A549 (cell line): ENCODE results near the gene MAP7D2. TPM values are rescaled to one million over a fixed set of nuclear protein-coding genes. Genes with fewer than 3 reads are reported as not detected.

Experiments used
- ATAC-seq, 2 experiments: fragments of 200-7000 bp in 1 of 2; fragments of >200 bp in 1 of 2; cut with Nextera tagmentation in 1 of 2; cut with Tn5 transposase in 1 of 2; 3 replicates each; pipeline versions ENCODE4 v1.8.0 to v1.9.1; 2018 to 2020; ENCODE audit warnings: mild to moderate bottlenecking in 1 of 2, moderate library complexity in 1 of 2
- CTCF ChIA-PET: fragments of 300-600 bp; sonication (Branson Sonifier 250); formaldehyde crosslinking; extraction: SDS; loops from one replicate; lab custom pipeline; 2021; ENCODE audit warnings: antibody characterized with exemption, inconsistent platforms; lab: Yijun Ruan, JAX
- POLR2A ChIA-PET: fragments of 350-600 bp; formaldehyde crosslinking; extraction: SDS; loops from one replicate; lab custom pipeline; 2021; ENCODE audit warnings: antibody characterized with exemption, inconsistent platforms; lab: Yijun Ruan, JAX
- DNase-seq, 2 experiments: peaks; one replicate each; pipeline versions ENCODE4 v3.0.0 to v3.0.0-alpha.2; 2011 to 2016; ENCODE audit warnings: low read depth in 1 of 2, low spot score in 1 of 2
- FAIRE-seq: peaks from 2 replicates; lab custom pipeline; 2011; peaks lifted over from hg19 to GRCh38; lab: Jason Lieb, UNC
- H3K27ac ChIP-seq, 2 experiments: fragments of >200 bp; sonication (Bioruptor Twin); formaldehyde crosslinking; 3 replicates each; pipeline ENCODE4 v1.5.1; 2016 to 2017
- H3K4me1 ChIP-seq: fragments of >200 bp; sonication (Bioruptor Twin); formaldehyde crosslinking; 3 replicates; pipeline ENCODE4 v1.6.1; 2016
- H3K4me2 ChIP-seq: fragments of >200 bp; sonication (Bioruptor Twin); formaldehyde crosslinking; 3 replicates; pipeline ENCODE4 v1.6.1; 2016
- H3K4me3 ChIP-seq: fragments of >200 bp; sonication (Bioruptor Twin); formaldehyde crosslinking; 3 replicates; pipeline ENCODE4 v1.5.1; 2016
- H3K9me3 ChIP-seq: fragments of >200 bp; sonication (Bioruptor Twin); formaldehyde crosslinking; 3 replicates; pipeline ENCODE4 v1.6.1; 2016
- ATOH8 ChIP-seq: fragments of 250-450 bp; sonication (Bioruptor Pico); IDR thresholded peaks from 2 replicates; pipeline ENCODE4 v1.5.0; 2020; ENCODE audit warnings: low read depth, mild to moderate bottlenecking, moderate library complexity
- CHD2 ChIP-seq: fragments of 150-350 bp; IDR thresholded peaks from 2 replicates; pipeline ENCODE4 v1.6.1; 2014; ENCODE audit warnings: low read length; ENCODE audit not compliant: partially characterized antibody
- CHD4 ChIP-seq: fragments of 200-600 bp; sonication (generic); IDR thresholded peaks from 2 replicates; pipeline ENCODE4 v1.6.1; 2016; ENCODE audit warnings: antibody characterized with exemption, mild to moderate bottlenecking, borderline replicate concordance
- E2F6 ChIP-seq: IDR thresholded peaks from 2 replicates; pipeline ENCODE4 v1.6.1; 2012; ENCODE audit warnings: low read depth, borderline replicate concordance
- EHMT2 ChIP-seq: fragments of 200-600 bp; sonication (generic); IDR thresholded peaks from 2 replicates; pipeline ENCODE4 v1.6.1; 2016; ENCODE audit warnings: antibody characterized with exemption, low read depth, mild to moderate bottlenecking, moderate library complexity
- EP300 ChIP-seq, 2 experiments: fragments of >200 bp; sonication (Bioruptor Twin); formaldehyde crosslinking; IDR thresholded peaks; 2 replicates in 1 of 2; 3 replicates in 1 of 2; pipeline ENCODE4 v1.6.1; 2016 to 2017
- FOXS1 ChIP-seq: fragments of 250-450 bp; sonication (Bioruptor Pico); IDR thresholded peaks from 2 replicates; pipeline ENCODE4 v1.5.0; 2020; ENCODE audit warnings: mild to moderate bottlenecking, moderate library complexity
- GATA3 ChIP-seq: IDR thresholded peaks from 2 replicates; pipeline ENCODE4 v1.6.1; 2012; ENCODE audit warnings: borderline replicate concordance
- HES2 ChIP-seq: fragments of >200 bp; sonication (Bioruptor Twin); formaldehyde crosslinking; IDR thresholded peaks from 2 replicates; pipeline ENCODE4 v1.6.1; 2016
- HOXB13 ChIP-seq: fragments of 250-450 bp; sonication (Bioruptor Pico); IDR thresholded peaks from 2 replicates; pipeline ENCODE4 v1.5.0; 2020; ENCODE audit warnings: low read depth, mild to moderate bottlenecking, moderate library complexity
- KDM1A ChIP-seq: fragments of 200-600 bp; sonication (generic); IDR thresholded peaks from 2 replicates; pipeline ENCODE4 v1.6.1; 2016; ENCODE audit warnings: low read depth, mild to moderate bottlenecking
- KDM5A ChIP-seq: fragments of 200-600 bp; sonication (generic); IDR thresholded peaks from 2 replicates; pipeline ENCODE4 v1.6.1; 2016; ENCODE audit warnings: antibody characterized with exemption, mild to moderate bottlenecking
- MAFK ChIP-seq: fragments of 450-650 bp; IDR thresholded peaks from 2 replicates; pipeline ENCODE4 v1.6.1; 2014; ENCODE audit not compliant: partially characterized antibody
- MAX ChIP-seq: IDR thresholded peaks from 2 replicates; pipeline ENCODE4 v1.6.1; 2012
- NFE2L2 ChIP-seq: fragments of 150-350 bp; conservative IDR thresholded peaks from 2 replicates; pipeline ENCODE4 v1.6.1; 2014; ENCODE audit warnings: low read length
- PBX3 ChIP-seq: IDR thresholded peaks from 2 replicates; pipeline ENCODE4 v1.6.1; 2012
- PHF8 ChIP-seq: fragments of 200-600 bp; sonication (generic); IDR thresholded peaks from 2 replicates; pipeline ENCODE4 v1.6.1; 2016; ENCODE audit warnings: low read depth, mild to moderate bottlenecking, antibody characterized with exemption, moderate library complexity, borderline replicate concordance
- POLR2AphosphoS2 ChIP-seq: conservative IDR thresholded peaks from 2 replicates; pipeline ENCODE4 v1.6.1; 2012; ENCODE audit warnings: low read length, improper control_type of control experiment, inconsistent platforms
- RARB ChIP-seq: fragments of 250-450 bp; sonication (Bioruptor Pico); IDR thresholded peaks from 2 replicates; pipeline ENCODE4 v1.8.0; 2021; ENCODE audit warnings: mild to moderate bottlenecking, moderate library complexity
- RCOR1 ChIP-seq: fragments of 150-350 bp; IDR thresholded peaks from 2 replicates; pipeline ENCODE4 v1.6.1; 2014; ENCODE audit warnings: antibody characterized with exemption, low read length, low read depth
- TFCP2L1 ChIP-seq: fragments of 250-450 bp; sonication (Bioruptor Pico); IDR thresholded peaks from 2 replicates; pipeline ENCODE4 v1.5.0; 2021; ENCODE audit warnings: mild to moderate bottlenecking
- ZC3H11A ChIP-seq: fragments of 450-650 bp; IDR thresholded peaks from 2 replicates; pipeline ENCODE4 v1.6.1; 2014; ENCODE audit warnings: antibody characterized with exemption, mild to moderate bottlenecking
- ZSCAN20 ChIP-seq: fragments of 250-450 bp; sonication (Bioruptor Pico); IDR thresholded peaks from 2 replicates; pipeline ENCODE4 v1.8.0; 2022; ENCODE audit warnings: mild to moderate bottlenecking, moderate library complexity
- WGBS: methylation state at CpG from one replicate; pipeline ENCODE4 v1.1.6; 2017; ENCODE audit errors: missing lambda C conversion rate; 5-methylcytosine and 5-hydroxymethylcytosine counted together
- polyA plus RNA-seq, 4 experiments: library from polyadenylated mRNA; depleted of rRNA in 3 of 4; stranded (reverse); fragments of >200 nt; fragmentation: RNase III in 1 of 4; extraction: RNeasy Plus Mini Kit Qiagen cat#74134 plus additional on column Dnase treatment in 1 of 4; gene quantifications; 2 replicates in 3 of 4; 3 replicates in 1 of 4; pipeline ENCODE4 v1.2.3, GENCODE V29; 2011 to 2017

The MAP7D2 gene
- polyA plus RNA-seq, 2 of the 4 experiments (the other 2 are of a cell fraction) = 9.4 to 11.6 TPM

- ATAC-seq = peak in 1 of 2 experiments; percentile 45; a peak in 1 of 6 replicates
- TF ChIP-seq MAX = no peak
- no peak for TF ChIP-seq HES2
- TF ChIP-seq ZC3H11A = no peak
- no peak for TF ChIP-seq RCOR1
- Histone ChIP-seq H3K27ac (peak overlapping the region in 1 of 2 experiments; percentile 60; a peak in 2 of 6 replicates), H3K4me2 (peak overlapping the region; percentile 24; the same call in 1 of the 3 replicates), H3K4me3 (no peak overlapping the region), H3K9me3 (no peaks in the 10 kb centered on the region), H3K4me1 (peaks cover 22% of the 10 kb centered on the region; the same call in 2 of the 3 replicates)
- CTCF ChIA-PET = no interaction called here
- POLR2A ChIA-PET = no interaction called here
- 37% methylated on average over 2 of the region's 2 CpGs for WGBS
- no peak for FAIRE-seq
- peak in 1 of 2 experiments; percentile 17 for DNase-seq
Measured at GRCh38 chrX:20026278-20026677, 90.4 kb downstream of the MAP7D2 start.

GRCh38 chrX:20019672-20020365, 96.9 kb downstream of the MAP7D2 start:
- Histone ChIP-seq H3K27ac (no peak overlapping the region), H3K4me2 (no peak overlapping the region), H3K4me3 (no peak overlapping the region), H3K4me1 (no peaks in the 10 kb centered on the region), H3K9me3 (peaks cover 9% of the 10 kb centered on the region; the same call in 2 of the 3 replicates)
- ChIA-PET CTCF (no interaction called here), POLR2A (no interaction called here)
- no peak for TF ChIP-seq GATA3
- TF ChIP-seq ZSCAN20 (CRISPR knock-in tag) = no peak
- no peak for TF ChIP-seq NFE2L2
- DNase-seq (no peak), FAIRE-seq (peak; percentile 32), ATAC-seq (no peak)
- WGBS = 83% methylated on average over 6 of the region's 6 CpGs

GRCh38 chrX:20016616-20016945, 100.1 kb downstream of the MAP7D2 start:
- Histone ChIP-seq H3K4me2 (no peak overlapping the region), H3K4me1 (no peaks in the 10 kb centered on the region), H3K9me3 (peaks cover 9% of the 10 kb centered on the region; the same call in 2 of the 3 replicates), H3K27ac (no peak overlapping the region), H3K4me3 (no peak overlapping the region)
- TF ChIP-seq MAFK (peak; percentile 88), HOXB13 (no peak), E2F6 (no peak)
- 43% methylated on average over 2 of the region's 2 CpGs for WGBS
- DNase-seq (no peak), ATAC-seq (no peak), FAIRE-seq (no peak)
- CTCF ChIA-PET = no interaction called here
- POLR2A ChIA-PET = no interaction called here

- FAIRE-seq (no peak), DNase-seq (no peak), ATAC-seq (no peak)
- Histone ChIP-seq H3K9me3 (peaks cover 9% of the 10 kb centered on the region; the same call in 2 of the 3 replicates), H3K4me1 (no peaks in the 10 kb centered on the region), H3K27ac (no peak overlapping the region), H3K4me2 (no peak overlapping the region), H3K4me3 (no peak overlapping the region)
- 86% methylated on average over 9 of the region's 9 CpGs for WGBS
- TF ChIP-seq FOXS1 (CRISPR knock-in tag) (no peak), CHD2 (no peak), PBX3 (no peak), TFCP2L1 (CRISPR knock-in tag) (no peak), POLR2AphosphoS2 (no peak), KDM5A (no peak), PHF8 (no peak), CHD4 (no peak), RCOR1 (no peak), ATOH8 (CRISPR knock-in tag) (no peak), KDM1A (no peak), EP300 (IDR thresholded peaks at IDR 0.05) (no peak), EHMT2 (no peak), RARB (no peak)
- ChIA-PET POLR2A (no interaction called here), CTCF (no interaction called here)
Measured at GRCh38 chrX:20015945-20016615, 100.6 kb downstream of the MAP7D2 start.
